HepG2 (cell line): ENCODE measurements around the gene P2RY2. TPM values are rescaled to one million over a fixed set of nuclear protein-coding genes. Genes with fewer than 3 reads are reported as not detected.

Experiments used
- ATAC-seq: fragments of 200-7000 bp; cut with Tn5 transposase; 3 replicates; pipeline ENCODE4 v1.9.1; 2020; ENCODE audit warnings: mild to moderate bottlenecking, moderate library complexity
- BruUV-seq: library from RNA; stranded (reverse); fragments of 400-500 nt; replicated peaks from 2 replicates; lab custom pipeline; 2021; lab: Mats Ljungman, UMichigan
- CTCF ChIA-PET: fragments of 300-600 bp; formaldehyde crosslinking; extraction: SDS; loops from one replicate; lab custom pipeline; 2021; ENCODE audit warnings: low total read pairs, inconsistent platforms, low intra/inter-chr PET ratio; lab: Yijun Ruan, JAX
- POLR2A ChIA-PET: fragments of 350-600 bp; sonication (Branson Sonifier 250); formaldehyde crosslinking; loops from one replicate; lab custom pipeline; 2020; ENCODE audit warnings: antibody characterized with exemption, inconsistent platforms; lab: Yijun Ruan, JAX
- DNase-seq: peaks from one replicate; pipeline ENCODE4 v3.0.0-alpha.2; 2015; ENCODE audit warnings: low spot score
- FAIRE-seq: peaks from 3 replicates; lab custom pipeline; 2011; peaks lifted over from hg19 to GRCh38; lab: Jason Lieb, UNC
- H2AFZ ChIP-seq: one replicate; pipeline ENCODE4 v1.6.1; 2011; ENCODE audit warnings: low read length, inconsistent platforms
- H3K27ac ChIP-seq: fragments of 300-600 bp; 3 replicates; pipeline ENCODE4 v1.8.0; 2011; ENCODE audit warnings: mixed run types, mild to moderate bottlenecking, mixed read lengths, low read length, inconsistent platforms; ENCODE audit not compliant: insufficient read depth; ENCODE audit errors: extremely low read length
- H3K27me3 ChIP-seq, 2 experiments: fragments of 200-600 bp in 1 of 2; 2 replicates in 1 of 2; 3 replicates in 1 of 2; pipeline versions ENCODE4 v1.6.0 to v1.8.0; 2011; ENCODE audit warnings: low read length in 2 of 2, mild to moderate bottlenecking in 2 of 2, moderate library complexity in 2 of 2, inconsistent platforms in 1 of 2; ENCODE audit not compliant: insufficient read depth in 2 of 2, control insufficient read depth in 1 of 2
- H3K36me3 ChIP-seq, 2 experiments: fragments of 200-600 bp in 1 of 2; replicated peaks in 1 of 2; 2 replicates in 1 of 2; 3 replicates in 1 of 2; pipeline versions ENCODE4 v1.5.1 to v1.8.0; 2011; ENCODE audit warnings: low read length in 2 of 2, inconsistent platforms in 1 of 2; ENCODE audit not compliant: insufficient read depth in 2 of 2, control insufficient read depth in 1 of 2
- H3K4me1 ChIP-seq: 2 replicates; pipeline ENCODE4 v1.5.1; 2012; ENCODE audit warnings: low read length, inconsistent platforms; ENCODE audit not compliant: insufficient read depth
- H3K4me2 ChIP-seq: 2 replicates; pipeline ENCODE4 v1.6.0; 2011; ENCODE audit warnings: low read depth, low read length, inconsistent platforms
- H3K4me3 ChIP-seq, 3 experiments: fragments of 200-600 bp in 1 of 3; sonication (generic), shearing (Covaris generic) in 1 of 3; replicated peaks in 1 of 3; 2 replicates each; pipeline ENCODE4 v1.5.1; 2011 to 2016; ENCODE audit warnings: low read length in 3 of 3, inconsistent platforms in 2 of 3, low read depth in 2 of 3, mild to moderate bottlenecking in 2 of 3, control low read depth in 1 of 3, mixed read lengths in 1 of 3; ENCODE audit not compliant: insufficient read depth in 1 of 3
- H3K79me2 ChIP-seq: one replicate; pipeline ENCODE4 v1.6.1; 2011; ENCODE audit warnings: low read length, inconsistent platforms; ENCODE audit not compliant: insufficient read depth
- H3K9ac ChIP-seq: 2 replicates; pipeline ENCODE4 v1.6.0; 2011; ENCODE audit warnings: mild to moderate bottlenecking, low read depth, low read length, inconsistent platforms; ENCODE audit not compliant: insufficient read depth
- H3K9me3 ChIP-seq: 2 replicates; pipeline ENCODE4 v1.5.1; 2012; ENCODE audit warnings: mild to moderate bottlenecking, low read length
- H4K20me1 ChIP-seq: 2 replicates; pipeline ENCODE4 v1.6.0; 2011; ENCODE audit warnings: inconsistent platforms, mild to moderate bottlenecking, low read length, moderate library complexity; ENCODE audit not compliant: insufficient read depth
- MEIS1 ChIP-seq: sonication (generic); formaldehyde crosslinking; IDR thresholded peaks from 2 replicates; pipeline ENCODE4 v1.9.0; 2021; ENCODE audit warnings: mild to moderate bottlenecking, missing genetic modification reagents, moderate library complexity, borderline replicate concordance
- THYN1 ChIP-seq: sonication (generic); formaldehyde crosslinking; IDR thresholded peaks from 2 replicates; pipeline ENCODE4 v1.8.1; 2023; ENCODE audit warnings: low read depth, mild to moderate bottlenecking, moderate library complexity, missing genetic modification reagents, borderline replicate concordance
- ZFY ChIP-seq: sonication (generic); formaldehyde crosslinking; IDR thresholded peaks from 2 replicates; pipeline ENCODE4 v1.4.0; 2020; ENCODE audit warnings: missing genetic modification reagents
- ZNF501 ChIP-seq: sonication (generic); formaldehyde crosslinking; IDR thresholded peaks from 2 replicates; pipeline ENCODE4 v1.5.1; 2020; ENCODE audit warnings: mild to moderate bottlenecking, moderate library complexity, missing genetic modification reagents
- ZNF749 ChIP-seq: sonication (generic); formaldehyde crosslinking; IDR thresholded peaks from 2 replicates; pipeline ENCODE4 v1.8.0; 2022; ENCODE audit warnings: mild to moderate bottlenecking, missing genetic modification reagents, moderate library complexity, borderline replicate concordance
- WGBS: methylation state at CpG from one replicate; pipeline ENCODE4 v1.1.6; 2017; ENCODE audit warnings: low lambda C conversion rate; 5-methylcytosine and 5-hydroxymethylcytosine counted together
- in situ Hi-C: cut with HindIII; loops from 2 replicates; pipeline ENCODE4 v1.10.0; 2017; ENCODE audit warnings: low pct_unique_long_range_greater_than_20kb; ENCODE audit not compliant: extremely low pct_ligation_motif_present
- intact Hi-C: fragments of 100-400 bp; cut with micrococcal nuclease; formaldehyde crosslinking; loops from one replicate; pipeline ENCODE4 v1.10.0; 2022; ENCODE audit not compliant: unreplicated experiment
- polyA plus RNA-seq, 8 experiments: library from polyadenylated mRNA; depleted of rRNA in 3 of 8; stranded (reverse) in 7 of 8; unstranded in 1 of 8; fragments of >200 nt; fragmentation: Illumina TruSeq in 4 of 8; extraction: Trizol in 4 of 8; gene quantifications; 2 replicates each; pipeline versions ENCODE4 v1.2.1 to v1.2.3, GENCODE V29; 2011 to 2016; ENCODE audit warnings: low read depth in 4 of 8, missing spikeins in 1 of 8, mixed read lengths in 1 of 8; ENCODE audit not compliant: insufficient read depth in 1 of 8
- total RNA-seq, 5 experiments: library from RNA; depleted of rRNA; stranded (reverse); fragments of >200 nt; fragmentation: Illumina TruSeq; extraction: Trizol; gene quantifications; 2 replicates each; pipeline ENCODE4 v1.2.3, GENCODE V29; 2016; ENCODE audit warnings: low read depth in 1 of 5
- TF ChIP-seq, protein P1 (sequence below): sonication (generic); formaldehyde crosslinking; IDR thresholded peaks from 2 replicates; pipeline ENCODE4 v1.4.0; 2020; ENCODE audit warnings: mild to moderate bottlenecking, missing genetic modification reagents

Gene P2RY2
- total and polyA plus RNA-seq, 2 of the 13 experiments (the other 11 are each of a cell fraction or from before 2014, with no cell fraction given) = 0.95 to 3.1 TPM

DNA sequence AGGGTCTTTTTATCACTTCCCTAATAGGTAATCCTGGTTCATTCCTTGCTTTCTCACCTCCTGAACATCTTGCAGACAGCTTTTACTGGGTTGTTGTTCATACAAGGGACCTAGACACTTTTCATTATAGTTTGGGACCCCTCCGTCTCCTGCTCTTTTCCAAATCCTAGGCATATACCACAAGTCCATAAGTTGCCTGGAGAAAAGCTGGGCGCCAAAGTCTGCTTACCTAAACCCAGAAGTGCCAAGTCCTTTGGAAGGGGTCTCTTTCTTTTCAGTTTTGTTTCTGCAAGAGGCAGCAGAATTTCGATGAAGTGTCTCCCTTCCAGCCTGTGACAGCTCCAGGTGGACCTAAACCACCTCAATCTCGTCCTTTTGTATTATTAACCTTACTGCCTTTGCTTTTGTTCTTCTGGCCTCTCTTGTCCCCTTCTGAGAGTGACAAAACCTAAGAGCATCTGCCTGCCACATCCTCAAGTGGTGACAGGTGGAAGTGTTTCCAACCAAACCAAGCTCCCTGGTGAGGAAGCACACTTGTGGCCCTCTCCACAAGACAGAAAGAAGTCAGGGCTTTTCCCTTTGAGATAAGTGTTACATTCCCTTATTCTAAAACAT is 34.6 kb downstream of the P2RY2 start (continued):
- TF ChIP-seq, protein P1, sequence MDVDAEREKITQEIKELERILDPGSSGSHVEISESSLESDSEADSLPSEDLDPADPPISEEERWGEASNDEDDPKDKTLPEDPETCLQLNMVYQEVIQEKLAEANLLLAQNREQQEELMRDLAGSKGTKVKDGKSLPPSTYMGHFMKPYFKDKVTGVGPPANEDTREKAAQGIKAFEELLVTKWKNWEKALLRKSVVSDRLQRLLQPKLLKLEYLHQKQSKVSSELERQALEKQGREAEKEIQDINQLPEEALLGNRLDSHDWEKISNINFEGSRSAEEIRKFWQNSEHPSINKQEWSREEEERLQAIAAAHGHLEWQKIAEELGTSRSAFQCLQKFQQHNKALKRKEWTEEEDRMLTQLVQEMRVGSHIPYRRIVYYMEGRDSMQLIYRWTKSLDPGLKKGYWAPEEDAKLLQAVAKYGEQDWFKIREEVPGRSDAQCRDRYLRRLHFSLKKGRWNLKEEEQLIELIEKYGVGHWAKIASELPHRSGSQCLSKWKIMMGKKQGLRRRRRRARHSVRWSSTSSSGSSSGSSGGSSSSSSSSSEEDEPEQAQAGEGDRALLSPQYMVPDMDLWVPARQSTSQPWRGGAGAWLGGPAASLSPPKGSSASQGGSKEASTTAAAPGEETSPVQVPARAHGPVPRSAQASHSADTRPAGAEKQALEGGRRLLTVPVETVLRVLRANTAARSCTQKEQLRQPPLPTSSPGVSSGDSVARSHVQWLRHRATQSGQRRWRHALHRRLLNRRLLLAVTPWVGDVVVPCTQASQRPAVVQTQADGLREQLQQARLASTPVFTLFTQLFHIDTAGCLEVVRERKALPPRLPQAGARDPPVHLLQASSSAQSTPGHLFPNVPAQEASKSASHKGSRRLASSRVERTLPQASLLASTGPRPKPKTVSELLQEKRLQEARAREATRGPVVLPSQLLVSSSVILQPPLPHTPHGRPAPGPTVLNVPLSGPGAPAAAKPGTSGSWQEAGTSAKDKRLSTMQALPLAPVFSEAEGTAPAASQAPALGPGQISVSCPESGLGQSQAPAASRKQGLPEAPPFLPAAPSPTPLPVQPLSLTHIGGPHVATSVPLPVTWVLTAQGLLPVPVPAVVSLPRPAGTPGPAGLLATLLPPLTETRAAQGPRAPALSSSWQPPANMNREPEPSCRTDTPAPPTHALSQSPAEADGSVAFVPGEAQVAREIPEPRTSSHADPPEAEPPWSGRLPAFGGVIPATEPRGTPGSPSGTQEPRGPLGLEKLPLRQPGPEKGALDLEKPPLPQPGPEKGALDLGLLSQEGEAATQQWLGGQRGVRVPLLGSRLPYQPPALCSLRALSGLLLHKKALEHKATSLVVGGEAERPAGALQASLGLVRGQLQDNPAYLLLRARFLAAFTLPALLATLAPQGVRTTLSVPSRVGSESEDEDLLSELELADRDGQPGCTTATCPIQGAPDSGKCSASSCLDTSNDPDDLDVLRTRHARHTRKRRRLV = no peak
- TF ChIP-seq ZNF749 (no peak), ZFY (CRISPR knock-in tag) (no peak), THYN1 (no peak), ZNF501 (CRISPR knock-in tag) (no peak)

DNA sequence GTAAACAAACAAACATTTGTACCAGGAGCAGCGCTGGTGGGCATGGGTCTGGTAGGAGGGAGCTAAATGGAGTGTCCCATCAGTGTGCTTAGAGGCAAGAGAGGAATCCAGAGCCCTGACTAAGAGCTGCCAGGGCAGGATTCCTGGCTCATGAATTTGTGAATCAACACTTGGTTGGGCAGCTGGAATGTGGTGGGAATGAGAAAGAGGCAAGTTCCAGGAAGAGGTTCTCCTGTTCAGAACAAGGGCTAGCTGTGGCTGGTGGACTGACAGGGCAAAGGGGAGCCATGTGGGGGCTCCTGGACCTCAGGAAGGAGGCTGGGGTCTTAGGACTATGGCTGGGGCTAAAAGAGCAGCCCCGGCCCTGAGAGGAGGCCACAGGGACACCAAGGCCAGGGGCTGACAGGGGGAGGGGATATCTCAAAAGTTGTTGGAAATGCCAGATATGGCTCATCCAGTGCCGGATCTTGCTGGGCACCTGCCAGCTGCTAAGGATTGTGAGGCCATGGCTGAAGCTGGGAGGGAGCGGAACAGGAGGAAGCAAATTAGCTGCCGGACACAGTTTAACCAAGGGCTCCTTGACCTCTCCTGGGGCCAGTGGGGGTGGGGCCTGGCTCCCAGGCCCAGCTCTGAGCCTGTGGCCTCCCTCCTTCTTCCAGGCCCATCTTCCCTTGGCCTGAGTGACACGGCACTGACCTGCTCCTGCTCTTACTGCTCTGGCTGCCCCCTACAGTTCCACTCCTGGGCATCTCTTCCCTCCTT is 39.4 kb downstream of the P2RY2 start:
- in situ Hi-C loops = no loop called here
- no peaks in the 10 kb centered on the region for H3K79me2 ChIP-seq
- no peak overlapping the region for H2AFZ ChIP-seq
- FAIRE-seq = no peak
- H3K36me3 ChIP-seq = no peaks in the 10 kb centered on the region
- intact Hi-C loops = no loop called here
- TF ChIP-seq MEIS1 (CRISPR knock-in tag) = no peak
- BruUV-seq = no TSS peak
- H3K9ac ChIP-seq = no peak overlapping the region
- H3K9me3 ChIP-seq = no peaks in the 10 kb centered on the region
- no peak overlapping the region for H3K4me2 ChIP-seq
- peak; percentile 47 for ATAC-seq
- no peak overlapping the region for H3K4me3 ChIP-seq
- peaks cover 11% of the 10 kb centered on the region for H3K4me1 ChIP-seq
- no peaks in the 10 kb centered on the region for H4K20me1 ChIP-seq
- CTCF ChIA-PET = no interaction called here
- peak; percentile 39 for DNase-seq
- peaks cover 0 to 6% of the 10 kb centered on the region in 2 experiments; a peak in 1 of 5 replicates for H3K27me3 ChIP-seq
- WGBS = 28% methylated on average over 6 of the region's 6 CpGs
- POLR2A ChIA-PET = interaction anchor here (1.2 kb wide), 1 partner anchor 21 kb away, joined by 4 read pairs; no protein-coding TSS in a partner anchor
- H3K27ac ChIP-seq = no peak overlapping the region
